Astrocyte (in vitro differentiated cells and primary cell): ENCODE measurements around the gene GRIK1.

Source experiments
- EZH2 ChIP-seq: IDR thresholded peaks from 2 replicates; pipeline ENCODE4 v1.6.1; 2012; ENCODE audit warnings: mild to moderate bottlenecking, low read length, inconsistent platforms; ENCODE audit not compliant: insufficient read depth
- TF ChIP-seq, protein P1 (sequence below): IDR thresholded peaks from 2 replicates; pipeline ENCODE4 v1.5.1; 2011; ENCODE audit warnings: low read depth, mild to moderate bottlenecking, inconsistent platforms, low read length, moderate library complexity; ENCODE audit not compliant: insufficient read depth

DNA sequence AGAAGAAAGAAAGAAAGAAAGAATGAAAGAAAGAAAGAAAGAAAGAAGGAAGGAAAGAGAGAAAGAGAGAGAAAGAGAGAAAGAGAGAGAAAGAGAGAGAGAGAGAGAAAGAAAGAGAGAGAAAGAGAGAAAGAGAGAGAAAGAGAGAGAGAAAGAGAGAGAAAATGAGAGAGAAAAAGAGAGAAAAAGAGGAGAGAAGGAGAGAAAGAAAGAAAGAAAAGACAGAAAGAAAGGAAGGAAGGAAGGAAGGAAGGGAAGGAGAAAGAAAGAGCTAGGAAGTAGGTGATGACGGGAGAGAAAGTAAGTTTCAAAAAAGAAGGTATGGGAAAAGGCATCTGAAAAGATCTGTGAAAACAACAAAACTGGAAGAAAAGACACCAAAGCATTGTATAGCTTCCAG lies 72.0 kb downstream of the GRIK1 start:
- no peak for TF ChIP-seq EZH2
- TF ChIP-seq, protein P1, sequence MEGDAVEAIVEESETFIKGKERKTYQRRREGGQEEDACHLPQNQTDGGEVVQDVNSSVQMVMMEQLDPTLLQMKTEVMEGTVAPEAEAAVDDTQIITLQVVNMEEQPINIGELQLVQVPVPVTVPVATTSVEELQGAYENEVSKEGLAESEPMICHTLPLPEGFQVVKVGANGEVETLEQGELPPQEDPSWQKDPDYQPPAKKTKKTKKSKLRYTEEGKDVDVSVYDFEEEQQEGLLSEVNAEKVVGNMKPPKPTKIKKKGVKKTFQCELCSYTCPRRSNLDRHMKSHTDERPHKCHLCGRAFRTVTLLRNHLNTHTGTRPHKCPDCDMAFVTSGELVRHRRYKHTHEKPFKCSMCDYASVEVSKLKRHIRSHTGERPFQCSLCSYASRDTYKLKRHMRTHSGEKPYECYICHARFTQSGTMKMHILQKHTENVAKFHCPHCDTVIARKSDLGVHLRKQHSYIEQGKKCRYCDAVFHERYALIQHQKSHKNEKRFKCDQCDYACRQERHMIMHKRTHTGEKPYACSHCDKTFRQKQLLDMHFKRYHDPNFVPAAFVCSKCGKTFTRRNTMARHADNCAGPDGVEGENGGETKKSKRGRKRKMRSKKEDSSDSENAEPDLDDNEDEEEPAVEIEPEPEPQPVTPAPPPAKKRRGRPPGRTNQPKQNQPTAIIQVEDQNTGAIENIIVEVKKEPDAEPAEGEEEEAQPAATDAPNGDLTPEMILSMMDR = no peak
